Measurements from ENCODE around the gene PISD. TPM values are rescaled to one million over a fixed set of nuclear protein-coding genes. Genes with fewer than 3 reads are reported as not detected.
"Not testable (repeated sequence)": the region's sequence is repeated elsewhere in the genome, so short reads cannot be mapped to it uniquely, and the experiment has no call there.

The PISD gene
- total RNA-seq (10 to 100 TPM; 11.1 to 24.2 (median 17.2) TPM), polyA plus RNA-seq (10 to 100 TPM; 10.2 to 18.7 (median 15.2) TPM)
- long read RNA-seq, donor 1, transcript PISD-209 (8 exons, 1,963 nt) = major isoform, 13 of 20 reads
- long read RNA-seq, donor 1, partial matches to known transcripts = 3 of 20 reads
- long read RNA-seq, donor 1, other reads (novel, unspliced or antisense) = 4 of 20 reads
- long read RNA-seq, donor 2, transcript PISD-209 (8 exons, 1,963 nt) = major isoform, 27 of 49 reads
- long read RNA-seq, donor 2, partial matches to known transcripts = 4 of 49 reads
- long read RNA-seq, donor 2, other reads (novel, unspliced or antisense) = 17 of 49 reads

DNA sequence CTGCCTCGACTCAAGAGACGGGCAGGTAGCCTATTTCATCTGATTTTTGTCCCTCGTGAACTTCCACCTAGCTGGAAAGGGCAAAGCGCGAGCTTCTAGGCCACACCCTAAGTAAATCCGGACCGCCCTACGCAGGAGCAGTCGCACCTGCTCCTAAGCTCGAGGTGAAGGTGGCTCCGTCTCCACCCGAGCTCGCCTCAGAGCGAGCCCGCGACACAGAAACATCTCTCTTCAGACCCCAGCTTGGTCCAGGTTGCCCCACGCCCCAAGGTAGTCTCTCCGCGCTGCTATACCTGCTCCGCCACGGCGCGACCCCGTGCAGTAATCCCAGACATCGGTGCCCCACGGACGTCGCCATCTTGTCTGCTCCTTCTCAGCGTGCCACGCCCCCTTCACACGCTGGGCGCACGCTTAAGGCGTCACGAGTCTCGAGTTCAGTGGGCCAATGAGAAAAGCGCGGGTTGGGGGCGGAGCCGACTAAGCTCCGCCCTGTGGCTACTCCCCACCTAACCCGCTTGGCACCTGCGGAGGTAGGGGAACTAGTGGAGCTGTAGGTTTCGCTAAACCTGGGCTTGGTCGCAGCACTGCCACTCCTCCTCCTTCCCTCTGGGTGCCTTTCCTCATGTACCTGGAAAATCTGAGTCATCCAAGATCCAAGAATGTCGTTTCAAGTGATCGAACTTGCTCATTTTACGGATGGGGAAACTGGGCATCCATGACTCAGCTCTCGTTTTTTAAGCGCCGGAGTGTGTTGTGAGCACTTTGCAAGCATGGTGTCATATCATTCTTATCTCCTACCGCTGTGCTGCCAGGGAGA, at the start of gene PISD:
Gene PISD (minus strand): TSS at position 365 of the 817 bp plus-strand sequence. CDS start 7 bp downstream, at position 358.
- Histone ChIP-seq H3K27me3 (ENCODE audit: insufficient read depth in 3 of 3, low read length in 2 of 3) (no peaks in the 10 kb centered on the region), H3K36me3 (ENCODE audit: insufficient read depth in 1 of 2, low read depth in 1 of 2) (no peaks in the 10 kb centered on the region), H3K27ac (peak within 1 kb of the TSS; percentile 83), H3K4me1 (peaks cover 14% of the 10 kb centered on the region), H3K4me3 (peak within 1 kb of the TSS; percentile 99), H3K9me3 (no peaks in the 10 kb centered on the region)
- DNase-seq (peak; percentile 95 to 97), ATAC-seq (peak; percentile 98 to 100 (median 99))
- 2 to 4% (median 3%) methylated on average over 52 of the region's 52 CpGs for WGBS, 3 donors
- no peak for TF ChIP-seq CTCF (IDR thresholded peaks at IDR 0.05)
- intact Hi-C loops (cut with DNase I) = loop anchor here (5.0 kb wide), 1 partner anchor 90 kb away; the partner anchor contains the start of genes DEPDC5 (in 2 of the 2) and PRR14L (in 2 of the 2)

DNA sequence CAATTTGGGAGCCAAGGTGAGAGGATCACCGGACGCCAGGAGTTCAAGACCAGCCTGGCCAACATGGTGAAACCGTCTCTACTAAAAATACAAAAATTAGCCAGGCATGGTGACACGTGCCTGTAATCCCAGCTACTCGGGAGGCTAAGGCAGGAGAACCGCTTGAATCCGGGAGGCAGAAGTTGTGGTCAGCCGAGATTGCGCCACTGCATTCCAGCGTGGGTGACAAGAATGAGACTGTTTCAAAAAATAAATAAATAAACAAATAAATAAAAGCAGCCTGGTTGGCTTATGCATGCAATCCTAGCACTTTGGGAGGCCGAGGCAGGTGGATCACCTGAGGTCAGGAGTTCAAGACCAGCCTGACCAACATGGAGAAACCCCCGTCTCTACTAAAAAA, 49.2 kb upstream of the PISD start:
- H3K4me1 ChIP-seq; H3K9me3 ChIP-seq; DNase-seq; H3K27ac ChIP-seq; H3K4me3 ChIP-seq; ATAC-seq; intact Hi-C loops (cut with DNase I); H3K27me3 ChIP-seq (ENCODE audit: insufficient read depth in 3 of 3, low read length in 2 of 3): not testable (repeated sequence)
- H3K36me3 ChIP-seq (ENCODE audit: insufficient read depth in 1 of 2, low read depth in 1 of 2) = peaks cover 11 to 70% of the 10 kb centered on the region in 2 donors
- 90 to 99% (median 94%) methylated on average over 12 of the region's 12 CpGs for WGBS, 3 donors

GRCh38 chr22:31707519-31707918, 45.5 kb upstream of the PISD start:
- WGBS, 3 donors = 61 to 78% (median 66%) methylated on average over 8 of the region's 8 CpGs
- H3K36me3 ChIP-seq (ENCODE audit: insufficient read depth in 1 of 2, low read depth in 1 of 2) = peaks cover 4 to 67% of the 10 kb centered on the region in 2 donors
- TF ChIP-seq CTCF (IDR thresholded peaks at IDR 0.05) = no peak

DNA sequence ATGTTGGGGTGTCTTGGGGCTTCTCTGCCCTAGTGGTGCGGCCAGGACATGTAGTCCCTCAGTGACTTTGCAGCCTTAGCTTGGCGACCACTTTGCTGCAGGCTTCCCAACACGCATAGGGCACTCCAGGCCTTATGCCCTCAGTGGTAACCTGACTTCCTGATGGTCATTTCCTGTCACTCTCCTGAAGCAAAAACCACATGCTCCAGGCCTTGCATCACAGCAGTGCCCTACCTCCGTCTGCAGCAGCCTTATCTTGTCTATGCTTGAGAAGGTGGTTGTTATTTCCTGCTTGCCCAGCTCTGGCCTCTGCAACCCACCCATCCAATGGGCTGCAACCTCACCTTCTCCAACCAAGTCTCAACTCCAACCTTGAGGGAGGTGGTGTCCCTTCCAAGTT, 33.4 kb upstream of the PISD start:
- H3K27ac ChIP-seq = no peak overlapping the region
- H3K9me3 ChIP-seq = no peaks in the 10 kb centered on the region
- H3K4me1 ChIP-seq = no peaks in the 10 kb centered on the region
- no peak for ATAC-seq
- DNase-seq = no peak
- 79 to 91% (median 90%) methylated on average over 4 of the region's 4 CpGs for WGBS, 3 donors
- no peak for TF ChIP-seq CTCF (IDR thresholded peaks at IDR 0.05)
- no peaks in the 10 kb centered on the region for H3K27me3 ChIP-seq (ENCODE audit: insufficient read depth in 3 of 3, low read length in 2 of 3)
- peaks cover 3 to 99% of the 10 kb centered on the region in 2 donors for H3K36me3 ChIP-seq (ENCODE audit: insufficient read depth in 1 of 2, low read depth in 1 of 2)
- H3K4me3 ChIP-seq = no peak overlapping the region
- intact Hi-C loops (cut with DNase I) = no loop called here

More at GRCh38 chr22:31707519-31707918, 45.5 kb upstream of the PISD start:
- peak in 1 of 4 donors; percentile 32 for ATAC-seq
- Histone ChIP-seq H3K27me3 (ENCODE audit: insufficient read depth in 3 of 3, low read length in 2 of 3) (no peaks in the 10 kb centered on the region), H3K4me3 (no peak overlapping the region), H3K4me1 (peaks cover 8% of the 10 kb centered on the region), H3K9me3 (no peaks in the 10 kb centered on the region), H3K27ac (peak overlapping the region; percentile 9)
- no peak for DNase-seq
- intact Hi-C loops (cut with DNase I) = no loop called here

DNA sequence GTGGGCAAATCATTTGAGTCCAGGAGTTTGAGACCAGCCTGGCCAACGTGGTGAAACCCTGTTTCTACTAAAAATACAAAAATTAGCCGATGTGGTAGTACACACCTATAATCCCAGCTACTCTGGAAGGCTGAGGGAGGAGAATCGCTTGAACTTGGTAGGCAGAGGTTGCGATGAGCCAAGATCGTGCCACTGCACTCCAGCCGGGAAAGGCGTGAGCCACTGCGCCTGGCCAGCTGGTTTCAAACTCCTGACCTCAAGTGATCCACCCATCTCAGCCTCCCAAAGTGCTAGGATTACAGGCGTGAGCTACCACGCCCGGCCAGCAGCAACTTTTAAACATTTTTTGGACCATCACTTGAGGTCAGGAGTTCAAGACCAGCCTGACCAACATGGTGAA, 32.0 kb upstream of the PISD start:
- intact Hi-C loops (cut with DNase I); H3K9me3 ChIP-seq; H3K27me3 ChIP-seq (ENCODE audit: insufficient read depth in 3 of 3, low read length in 2 of 3); H3K4me3 ChIP-seq; H3K27ac ChIP-seq; ATAC-seq; DNase-seq; H3K4me1 ChIP-seq: not testable (repeated sequence)
- 96 to 98% (median 98%) methylated on average over 11 of the region's 11 CpGs for WGBS, 3 donors
- peaks cover 3 to 86% of the 10 kb centered on the region in 2 donors for H3K36me3 ChIP-seq (ENCODE audit: insufficient read depth in 1 of 2, low read depth in 1 of 2)
